ENCODE data around the gene EMB. TPM values are rescaled to one million over a fixed set of nuclear protein-coding genes. Genes with fewer than 3 reads are reported as not detected.
"Not testable (repeated sequence)": the region's sequence is repeated elsewhere in the genome, so short reads cannot be mapped to it uniquely, and the experiment has no call there.

EMB gene
- total RNA-seq, 4 donors from 2014 or later, result 0.20 to 13.0 (median 7.9) TPM

DNA sequence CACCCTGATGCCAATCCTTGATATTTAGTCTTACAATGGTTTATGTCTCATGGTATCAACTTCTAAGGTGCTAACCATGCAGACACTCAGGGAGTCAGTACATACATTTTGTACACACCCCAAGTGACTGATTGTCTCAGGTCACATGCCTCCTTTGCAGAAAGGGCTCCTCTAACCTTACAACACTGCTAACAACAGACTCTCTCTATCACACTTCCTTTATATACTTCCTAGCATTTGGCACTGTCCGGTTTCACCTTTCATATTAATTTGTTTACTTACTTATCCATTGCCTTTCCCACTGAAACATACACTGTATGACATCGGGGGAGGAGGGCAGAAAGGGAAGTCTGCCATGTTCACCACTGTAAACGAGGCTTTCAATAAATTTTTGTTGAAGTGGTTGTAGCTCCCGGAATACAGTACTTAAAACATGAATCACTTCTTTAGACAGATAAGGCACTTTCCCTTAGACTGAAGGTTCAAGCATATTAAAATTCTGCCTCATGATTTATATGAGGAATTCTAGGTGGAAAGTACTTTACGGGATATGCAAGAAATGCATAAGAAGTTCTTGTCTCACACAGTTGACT lies 20.6 kb downstream of the EMB start:
- no peaks in the 10 kb centered on the region for H3K36me3 ChIP-seq
- in situ Hi-C loops (cut with MboI; ENCODE audit: low pct_ligation_motif_present in 1 of 4, low pct_unique_long_range_greater_than_20kb in 1 of 4, low sequenced_read_pairs in 3 of 4) (no loop called here), intact Hi-C loops (cut with DNase I; ENCODE audit: low total_unique reads) (no loop called here)
- no peaks in the 10 kb centered on the region for H3K9me3 ChIP-seq
- no peak overlapping the region for H3K27ac ChIP-seq
- TF ChIP-seq, protein P1, sequence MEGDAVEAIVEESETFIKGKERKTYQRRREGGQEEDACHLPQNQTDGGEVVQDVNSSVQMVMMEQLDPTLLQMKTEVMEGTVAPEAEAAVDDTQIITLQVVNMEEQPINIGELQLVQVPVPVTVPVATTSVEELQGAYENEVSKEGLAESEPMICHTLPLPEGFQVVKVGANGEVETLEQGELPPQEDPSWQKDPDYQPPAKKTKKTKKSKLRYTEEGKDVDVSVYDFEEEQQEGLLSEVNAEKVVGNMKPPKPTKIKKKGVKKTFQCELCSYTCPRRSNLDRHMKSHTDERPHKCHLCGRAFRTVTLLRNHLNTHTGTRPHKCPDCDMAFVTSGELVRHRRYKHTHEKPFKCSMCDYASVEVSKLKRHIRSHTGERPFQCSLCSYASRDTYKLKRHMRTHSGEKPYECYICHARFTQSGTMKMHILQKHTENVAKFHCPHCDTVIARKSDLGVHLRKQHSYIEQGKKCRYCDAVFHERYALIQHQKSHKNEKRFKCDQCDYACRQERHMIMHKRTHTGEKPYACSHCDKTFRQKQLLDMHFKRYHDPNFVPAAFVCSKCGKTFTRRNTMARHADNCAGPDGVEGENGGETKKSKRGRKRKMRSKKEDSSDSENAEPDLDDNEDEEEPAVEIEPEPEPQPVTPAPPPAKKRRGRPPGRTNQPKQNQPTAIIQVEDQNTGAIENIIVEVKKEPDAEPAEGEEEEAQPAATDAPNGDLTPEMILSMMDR (IDR thresholded peaks at IDR 0.05), result no peak
- TF ChIP-seq POLR2A (IDR thresholded peaks at IDR 0.05) (no peak), EP300 (IDR thresholded peaks at IDR 0.05; ENCODE audit: low read depth) (no peak), POLR2AphosphoS5 (IDR thresholded peaks at IDR 0.05) (no peak)
- H3K4me3 ChIP-seq, result no peak overlapping the region
- no peak for DNase-seq
- H3K4me1 ChIP-seq, result no peaks in the 10 kb centered on the region
- no peaks in the 10 kb centered on the region for H3K27me3 ChIP-seq
- 67 to 68% methylated on average over 5 of the region's 5 CpGs for WGBS, 2 donors (ENCODE audit: low coverage in 1 of 2)

DNA sequence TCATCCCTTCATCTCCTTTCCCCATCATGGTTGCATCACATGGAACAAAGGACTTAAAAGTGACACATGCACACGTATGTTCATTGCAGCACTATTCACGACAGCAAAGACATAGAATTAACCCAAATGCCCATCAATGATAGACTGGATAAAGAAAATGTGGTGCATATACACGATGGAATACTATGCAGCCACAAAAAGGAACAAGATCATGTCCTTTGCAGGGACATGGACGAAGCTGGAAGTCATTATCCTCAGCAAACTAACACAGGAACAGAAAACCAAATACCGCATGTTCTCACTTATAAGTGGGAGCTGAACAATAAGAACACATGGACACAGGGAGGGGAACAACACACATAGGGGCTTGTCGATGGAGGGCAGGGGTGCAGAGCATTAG lies 21.4 kb downstream of the EMB start:
- H3K27ac ChIP-seq; DNase-seq; in situ Hi-C loops (cut with MboI; ENCODE audit: low pct_ligation_motif_present in 1 of 4, low pct_unique_long_range_greater_than_20kb in 1 of 4, low sequenced_read_pairs in 3 of 4); H3K9me3 ChIP-seq; H3K36me3 ChIP-seq; H3K27me3 ChIP-seq; H3K4me1 ChIP-seq; intact Hi-C loops (cut with DNase I; ENCODE audit: low total_unique reads); H3K4me3 ChIP-seq: not testable (repeated sequence)
- 69 to 87% methylated on average over 6 of the region's 6 CpGs for WGBS, 2 donors (ENCODE audit: low coverage in 1 of 2)

DNA sequence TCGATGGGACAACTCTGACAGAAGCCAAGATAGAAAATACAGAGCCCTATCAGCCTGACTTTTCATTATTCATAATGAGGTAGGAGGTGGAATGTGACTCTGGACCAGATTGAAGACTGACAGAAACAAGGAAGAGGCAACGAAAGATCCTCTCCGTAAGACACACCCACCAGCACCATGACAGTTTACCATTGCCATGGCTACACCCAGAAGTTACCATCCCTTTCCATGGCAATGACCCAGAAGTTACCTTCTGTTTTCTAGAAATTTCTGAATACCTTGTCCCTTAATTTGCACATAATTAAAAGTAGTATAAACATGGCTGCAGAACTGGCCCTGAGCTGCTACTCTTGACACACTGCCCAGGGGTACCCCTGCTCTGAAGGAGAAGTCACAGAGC lies 24.5 kb downstream of the EMB start:
- H3K4me3 ChIP-seq; H3K4me1 ChIP-seq; H3K27me3 ChIP-seq; intact Hi-C loops (cut with DNase I; ENCODE audit: low total_unique reads); H3K9me3 ChIP-seq; H3K36me3 ChIP-seq; in situ Hi-C loops (cut with MboI; ENCODE audit: low pct_ligation_motif_present in 1 of 4, low pct_unique_long_range_greater_than_20kb in 1 of 4, low sequenced_read_pairs in 3 of 4); DNase-seq; H3K27ac ChIP-seq: not testable (repeated sequence)
- WGBS, 2 donors (ENCODE audit: low coverage in 1 of 2), result 79 to 95% methylated on average over 3 of the region's 3 CpGs

DNA sequence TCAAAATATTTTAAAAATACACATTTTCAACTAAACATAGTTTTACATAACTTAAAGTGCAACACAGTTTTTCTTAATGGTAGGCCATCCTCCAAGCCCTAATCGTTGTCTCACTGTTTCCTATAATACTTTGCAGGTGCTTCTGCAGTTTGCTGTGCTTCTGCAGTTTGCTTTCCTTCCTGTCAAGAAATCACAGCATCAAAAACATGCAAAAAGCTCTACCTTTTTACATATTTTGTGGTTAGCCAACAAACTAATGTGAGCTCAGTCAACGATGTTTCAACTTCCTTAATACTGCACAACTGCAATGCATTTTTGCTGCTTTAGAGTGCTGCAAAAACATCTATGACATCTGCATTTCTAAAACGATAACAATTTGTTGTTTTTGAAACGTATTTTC lies 25.2 kb downstream of the EMB start:
- 52% methylated on average over 4 of the region's 4 CpGs for WGBS, 2 donors (ENCODE audit: low coverage in 1 of 2)
- Histone ChIP-seq H3K9me3 (no peaks in the 10 kb centered on the region), H3K27me3 (no peaks in the 10 kb centered on the region), H3K36me3 (no peaks in the 10 kb centered on the region), H3K27ac (no peak overlapping the region), H3K4me3 (no peak overlapping the region), H3K4me1 (no peaks in the 10 kb centered on the region)
- intact Hi-C loops (cut with DNase I; ENCODE audit: low total_unique reads) (no loop called here), in situ Hi-C loops (cut with MboI; ENCODE audit: low pct_ligation_motif_present in 1 of 4, low pct_unique_long_range_greater_than_20kb in 1 of 4, low sequenced_read_pairs in 3 of 4) (no loop called here)
- no peak for DNase-seq
- TF ChIP-seq POLR2A (IDR thresholded peaks at IDR 0.05) (no peak), EP300 (IDR thresholded peaks at IDR 0.05; ENCODE audit: low read depth) (no peak), POLR2AphosphoS5 (IDR thresholded peaks at IDR 0.05) (no peak)
- TF ChIP-seq, protein P1 (IDR thresholded peaks at IDR 0.05), result no peak

DNA sequence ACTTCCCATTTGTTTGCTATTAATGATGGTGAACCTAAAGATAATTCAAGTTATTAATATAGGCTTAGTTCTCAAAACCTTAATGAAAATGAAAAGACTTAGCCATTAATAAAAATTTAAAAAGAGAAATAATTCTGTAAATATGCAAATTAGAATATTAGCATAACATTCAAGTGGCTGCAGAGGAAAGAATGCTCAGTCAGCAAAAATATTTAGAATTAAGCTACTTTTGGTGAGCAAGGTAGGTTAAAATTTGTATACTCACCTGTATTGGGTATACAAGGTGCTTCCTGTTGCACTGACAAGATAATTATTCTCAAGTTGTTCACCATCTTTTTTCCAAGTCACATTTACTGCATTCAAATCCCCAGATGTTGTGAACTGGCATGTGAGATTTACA lies 30.2 kb downstream of the EMB start:
- H3K27ac ChIP-seq; DNase-seq; H3K27me3 ChIP-seq; H3K36me3 ChIP-seq; in situ Hi-C loops (cut with MboI; ENCODE audit: low pct_ligation_motif_present in 1 of 4, low pct_unique_long_range_greater_than_20kb in 1 of 4, low sequenced_read_pairs in 3 of 4); H3K9me3 ChIP-seq; intact Hi-C loops (cut with DNase I; ENCODE audit: low total_unique reads); H3K4me3 ChIP-seq; H3K4me1 ChIP-seq: not testable (repeated sequence)

DNA sequence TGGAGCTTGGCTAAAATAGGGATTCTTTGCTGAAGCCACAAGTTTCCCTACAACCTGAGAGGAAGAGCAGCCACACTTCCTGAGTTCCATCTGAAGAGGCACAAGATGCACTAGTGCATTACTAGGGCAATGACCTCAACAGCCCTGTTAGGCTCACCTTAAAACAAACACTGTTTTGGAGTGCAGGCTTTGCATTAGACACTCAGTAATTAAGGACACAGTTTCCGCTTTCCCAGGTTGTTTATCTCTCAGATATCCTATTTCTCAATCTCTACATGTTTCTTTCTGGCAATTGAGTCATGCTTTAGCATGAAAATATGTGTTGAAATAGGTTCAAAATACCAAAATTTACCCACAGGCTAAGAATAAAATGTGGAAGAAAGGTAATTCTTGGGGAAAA lies 34.2 kb downstream of the EMB start:
- TF ChIP-seq, protein P1 (IDR thresholded peaks at IDR 0.05), result no peak
- TF ChIP-seq POLR2A (IDR thresholded peaks at IDR 0.05), result no peak
- TF ChIP-seq EP300 (IDR thresholded peaks at IDR 0.05; ENCODE audit: low read depth), result no peak
- TF ChIP-seq POLR2AphosphoS5 (IDR thresholded peaks at IDR 0.05), result no peak
- Histone ChIP-seq H3K36me3 (no peaks in the 10 kb centered on the region), H3K4me1 (no peaks in the 10 kb centered on the region), H3K27me3 (no peaks in the 10 kb centered on the region), H3K9me3 (no peaks in the 10 kb centered on the region), H3K4me3 (no peak overlapping the region), H3K27ac (no peak overlapping the region)
- intact Hi-C loops (cut with DNase I; ENCODE audit: low total_unique reads), result no loop called here
- WGBS, 2 donors (ENCODE audit: low coverage in 1 of 2), result 80% methylated on average over 1 of the region's 1 CpG; no CpG with 5 or more reads in 1 of the 2 donors
- DNase-seq, result no peak
- in situ Hi-C loops (cut with MboI; ENCODE audit: low pct_ligation_motif_present in 1 of 4, low pct_unique_long_range_greater_than_20kb in 1 of 4, low sequenced_read_pairs in 3 of 4), result no loop called here

Measured in transverse colon (tissue), 4 donors.